SK-N-SH (cell line): Measurements from ENCODE around the gene C1GALT1.

Experiments used
- GATA2 ChIP-seq: sonication (generic); formaldehyde crosslinking; IDR thresholded peaks from 2 replicates; pipeline ENCODE4 v1.5.0; 2020; ENCODE audit warnings: mild to moderate bottlenecking, missing genetic modification reagents
- JUND ChIP-seq: IDR thresholded peaks from 2 replicates; pipeline ENCODE4 v1.4.0; 2012
- POLR2AphosphoS5 ChIP-seq: IDR thresholded peaks from 2 replicates; pipeline ENCODE4 v1.6.1; 2012; ENCODE audit warnings: low read depth, low read length
- SIN3A ChIP-seq: IDR thresholded peaks from 2 replicates; pipeline ENCODE4 v1.6.1; 2012; ENCODE audit warnings: low read depth, mild to moderate bottlenecking, low read length, moderate library complexity, borderline replicate concordance
- TF ChIP-seq, protein P1 (sequence below): fragments of 200-600 bp; sonication (generic); IDR thresholded peaks from 2 replicates; pipeline ENCODE4 v1.6.1; 2017; ENCODE audit warnings: antibody characterized with exemption, mild to moderate bottlenecking, moderate library complexity

DNA sequence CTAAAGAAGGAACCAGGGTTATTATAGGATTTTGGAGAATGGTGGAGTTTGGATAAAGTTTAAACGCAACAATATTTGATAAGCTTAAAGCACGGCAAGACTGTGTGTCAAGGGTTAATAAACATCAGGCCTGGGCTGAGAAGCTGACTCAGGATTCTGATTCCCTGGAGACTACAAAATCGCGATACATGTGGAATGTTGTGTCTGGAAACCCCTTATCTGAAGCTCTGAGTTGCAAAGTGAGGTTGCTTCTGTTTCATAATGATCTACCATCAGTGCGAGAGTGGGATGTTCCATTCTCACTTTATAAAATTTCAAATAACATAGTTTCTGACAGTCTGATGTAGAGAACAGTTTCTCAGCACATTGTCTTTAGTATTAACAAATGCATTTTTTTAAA, 7.8 kb downstream of the C1GALT1 start:
- TF ChIP-seq, protein P1, sequence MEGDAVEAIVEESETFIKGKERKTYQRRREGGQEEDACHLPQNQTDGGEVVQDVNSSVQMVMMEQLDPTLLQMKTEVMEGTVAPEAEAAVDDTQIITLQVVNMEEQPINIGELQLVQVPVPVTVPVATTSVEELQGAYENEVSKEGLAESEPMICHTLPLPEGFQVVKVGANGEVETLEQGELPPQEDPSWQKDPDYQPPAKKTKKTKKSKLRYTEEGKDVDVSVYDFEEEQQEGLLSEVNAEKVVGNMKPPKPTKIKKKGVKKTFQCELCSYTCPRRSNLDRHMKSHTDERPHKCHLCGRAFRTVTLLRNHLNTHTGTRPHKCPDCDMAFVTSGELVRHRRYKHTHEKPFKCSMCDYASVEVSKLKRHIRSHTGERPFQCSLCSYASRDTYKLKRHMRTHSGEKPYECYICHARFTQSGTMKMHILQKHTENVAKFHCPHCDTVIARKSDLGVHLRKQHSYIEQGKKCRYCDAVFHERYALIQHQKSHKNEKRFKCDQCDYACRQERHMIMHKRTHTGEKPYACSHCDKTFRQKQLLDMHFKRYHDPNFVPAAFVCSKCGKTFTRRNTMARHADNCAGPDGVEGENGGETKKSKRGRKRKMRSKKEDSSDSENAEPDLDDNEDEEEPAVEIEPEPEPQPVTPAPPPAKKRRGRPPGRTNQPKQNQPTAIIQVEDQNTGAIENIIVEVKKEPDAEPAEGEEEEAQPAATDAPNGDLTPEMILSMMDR: no peak
- TF ChIP-seq SIN3A: no peak
- no peak for TF ChIP-seq POLR2AphosphoS5
- TF ChIP-seq JUND: no peak
- no peak for TF ChIP-seq GATA2 (CRISPR knock-in tag)
